ENCODE measurements around the gene RERE.
"Not testable (repeated sequence)": the region's sequence is repeated elsewhere in the genome, so short reads cannot be mapped to it uniquely, and the experiment has no call there.

The RERE gene

GRCh38 chr1:8390707-8391106, 426.7 kb downstream of the RERE start:
- no peak for DNase-seq

DNA sequence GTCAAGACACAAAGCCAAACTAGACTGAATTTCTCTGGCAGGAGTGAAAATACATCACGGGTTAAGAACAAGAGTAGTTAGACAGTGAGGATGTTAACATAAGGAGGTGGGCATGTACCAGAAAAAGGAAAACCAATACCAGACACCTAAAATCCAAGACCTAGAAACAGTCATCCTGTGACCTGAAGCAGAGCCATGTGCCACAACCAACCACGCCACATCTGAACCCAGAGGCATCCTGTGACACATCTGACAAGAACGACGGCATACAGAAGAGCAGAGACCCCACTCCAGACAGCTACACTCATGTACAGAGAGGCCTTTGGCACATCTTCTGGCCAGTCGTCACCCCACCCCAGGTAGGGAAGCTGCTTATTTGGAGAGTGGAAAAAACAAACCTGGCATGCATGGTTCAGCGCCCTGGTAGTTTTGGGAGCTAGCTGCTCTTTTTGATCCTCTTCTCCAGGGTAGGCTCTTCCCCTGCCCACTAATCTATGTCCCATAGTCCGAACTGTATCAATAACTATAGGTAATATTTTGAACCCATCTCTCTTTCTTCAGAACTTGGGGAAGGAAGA, 427.4 kb downstream of the RERE start:
- DNase-seq, result no peak

GRCh38 chr1:8388732-8389562, 428.5 kb downstream of the RERE start:
- DNase-seq, result no peak

DNA sequence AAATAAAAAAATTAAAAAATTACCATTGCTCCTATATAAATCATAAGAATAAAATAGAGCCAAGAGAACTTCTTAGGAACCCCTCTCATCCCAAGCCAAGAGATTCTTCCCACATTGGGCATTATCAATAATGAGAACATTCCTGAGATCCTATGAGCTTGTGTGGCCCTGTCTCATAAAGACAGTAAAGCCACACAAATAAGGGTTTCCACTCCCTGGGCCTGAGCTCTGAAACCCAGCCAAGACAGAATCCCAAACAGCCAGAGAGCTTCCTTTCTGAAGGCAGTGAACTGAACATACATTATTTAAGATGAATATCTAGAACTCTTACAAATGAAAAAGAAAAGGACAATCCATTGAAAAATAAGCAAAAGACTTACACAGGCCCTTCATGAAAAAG, 431.2 kb downstream of the RERE start:
- no peak for DNase-seq

DNA sequence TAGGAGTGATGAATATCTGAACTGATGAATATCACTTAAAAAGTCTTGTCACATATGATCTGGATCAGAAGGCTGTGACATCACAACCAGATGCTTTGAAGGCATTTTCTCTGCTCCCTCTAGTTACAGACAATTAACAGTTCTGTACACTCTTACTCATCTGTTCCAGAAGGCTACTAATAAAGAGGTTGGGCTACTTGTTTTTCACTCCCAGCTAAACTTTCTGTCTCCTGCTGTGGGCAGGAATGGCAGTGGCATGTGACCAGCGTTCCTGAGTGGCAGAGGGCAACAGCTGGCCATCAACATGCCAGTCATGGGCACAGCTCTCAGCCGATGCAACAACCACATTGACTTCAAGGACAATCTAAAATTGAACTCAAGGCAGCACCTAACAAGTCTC, 432.9 kb downstream of the RERE start:
- DNase-seq, result no peak

DNA sequence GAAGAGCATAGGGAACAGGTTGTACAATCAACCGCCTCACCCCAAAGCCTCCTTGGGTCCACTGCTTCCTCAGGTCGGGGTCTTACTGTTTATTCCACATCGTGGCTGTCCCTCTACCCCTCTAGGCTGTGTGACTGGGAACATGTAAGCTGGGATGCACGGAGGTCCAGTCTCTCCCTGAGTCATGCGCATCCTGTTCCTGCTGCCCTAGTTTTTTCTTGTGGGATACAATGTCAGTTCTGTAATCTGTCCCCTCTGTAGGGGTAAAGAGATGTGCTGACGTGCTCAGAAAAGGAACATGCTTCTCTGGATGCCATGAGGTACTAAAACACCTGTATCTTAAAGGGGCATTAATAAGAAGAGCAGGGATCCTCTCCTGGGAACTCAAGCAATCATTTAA, 433.4 kb downstream of the RERE start:
- no peak for DNase-seq

GRCh38 chr1:8382608-8383505, 434.6 kb downstream of the RERE start:
- no peak for DNase-seq

DNA sequence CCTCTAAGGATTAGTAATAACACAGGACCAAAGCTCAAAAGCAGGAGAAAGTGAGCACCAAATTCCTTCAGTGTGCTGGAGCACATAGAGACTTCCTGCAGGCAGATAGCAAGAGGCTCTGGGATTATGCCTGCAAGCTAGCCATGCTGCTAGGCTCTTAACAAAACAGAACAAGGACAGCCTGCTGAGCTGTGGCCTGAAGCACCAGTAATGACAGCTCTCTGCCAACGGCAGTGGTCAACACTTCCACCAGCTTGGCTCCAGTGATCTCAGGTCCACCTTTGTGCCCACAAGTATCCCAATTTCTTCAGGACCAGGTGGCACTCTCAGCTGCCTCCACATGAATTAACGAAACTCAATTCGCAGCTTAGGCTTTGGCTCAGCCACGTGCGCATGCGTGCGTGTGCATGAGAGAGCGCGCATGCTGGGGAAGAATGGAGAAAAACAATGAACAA, 435.4 kb downstream of the RERE start:
- DNase-seq, result no peak

DNA sequence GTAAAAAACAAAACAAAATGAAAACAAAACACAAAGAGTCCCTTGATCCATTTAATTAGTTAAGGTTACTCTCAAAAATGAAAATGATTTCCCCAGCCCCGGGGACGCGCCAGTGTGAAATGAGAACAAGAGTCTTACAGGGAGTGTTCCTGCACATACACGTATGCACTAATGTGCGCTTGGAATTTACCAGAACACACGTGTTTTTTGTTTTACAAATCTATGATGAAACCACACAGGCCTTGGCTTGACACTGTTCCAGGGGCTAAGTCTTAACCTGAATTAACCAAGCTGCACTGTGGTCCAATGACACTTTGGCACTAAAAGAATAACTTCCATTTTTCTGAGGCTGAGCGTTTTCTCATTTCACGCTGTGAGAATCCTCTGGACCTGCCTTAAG, 435.8 kb downstream of the RERE start:
- no peak for DNase-seq

- not testable (repeated sequence) for DNase-seq
These were observed 437.1 kb downstream of the RERE start for GRCh38 chr1:8380310-8380709.

- no peak for DNase-seq
These were observed 437.8 kb downstream of the RERE start for GRCh38 chr1:8379513-8380186.

DNA sequence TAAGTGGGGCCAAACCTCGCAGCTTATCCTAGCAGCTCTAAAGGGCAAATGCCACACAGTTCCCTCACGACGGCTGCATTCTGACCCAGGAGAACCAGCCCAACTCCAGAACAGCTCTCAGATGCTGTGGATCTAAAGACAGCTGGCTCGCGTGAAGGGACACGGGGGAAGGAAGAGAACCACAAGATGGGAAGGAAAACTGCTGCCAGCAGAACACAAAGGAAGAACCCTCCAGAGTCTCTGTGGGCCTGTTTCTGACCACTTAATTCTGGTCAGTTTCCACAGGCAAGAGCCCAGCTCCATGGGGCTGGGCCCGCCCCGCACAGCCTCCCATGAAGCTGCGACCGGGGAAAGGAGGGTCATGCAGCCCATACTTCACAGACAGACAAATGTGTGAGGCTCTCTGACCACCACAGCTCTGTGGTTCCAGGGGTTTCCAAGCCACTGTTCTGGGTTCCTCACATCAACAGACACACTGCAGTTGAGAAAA, 438.4 kb downstream of the RERE start:
- DNase-seq, result no peak

GRCh38 chr1:8378178-8378577, 439.3 kb downstream of the RERE start:
- DNase-seq, result no peak

GRCh38 chr1:8377271-8377981, 440.0 kb downstream of the RERE start:
- DNase-seq, result no peak

DNA sequence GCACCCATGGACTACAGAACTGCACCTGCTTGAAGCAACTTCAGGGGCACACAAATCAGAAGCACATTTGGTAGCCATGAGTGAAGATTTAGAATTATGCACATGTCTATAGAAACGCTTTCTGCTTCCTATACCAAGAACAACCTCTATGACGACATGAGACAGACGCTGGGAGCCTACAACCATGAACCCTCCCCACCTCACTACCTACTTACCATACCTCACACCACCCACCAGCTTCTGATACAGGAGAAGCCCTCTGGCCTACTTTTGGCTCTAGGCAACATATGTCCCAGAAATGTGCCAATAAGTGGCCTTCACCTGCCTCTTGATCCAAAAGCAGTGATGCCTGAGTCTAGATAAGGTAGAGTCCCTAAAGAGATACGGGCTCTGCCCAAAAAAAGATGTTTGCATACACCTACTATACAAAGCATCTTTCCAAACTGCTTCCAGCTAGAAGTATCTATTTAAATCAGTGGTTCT, 441.0 kb downstream of the RERE start:
- DNase-seq, result no peak

DNA sequence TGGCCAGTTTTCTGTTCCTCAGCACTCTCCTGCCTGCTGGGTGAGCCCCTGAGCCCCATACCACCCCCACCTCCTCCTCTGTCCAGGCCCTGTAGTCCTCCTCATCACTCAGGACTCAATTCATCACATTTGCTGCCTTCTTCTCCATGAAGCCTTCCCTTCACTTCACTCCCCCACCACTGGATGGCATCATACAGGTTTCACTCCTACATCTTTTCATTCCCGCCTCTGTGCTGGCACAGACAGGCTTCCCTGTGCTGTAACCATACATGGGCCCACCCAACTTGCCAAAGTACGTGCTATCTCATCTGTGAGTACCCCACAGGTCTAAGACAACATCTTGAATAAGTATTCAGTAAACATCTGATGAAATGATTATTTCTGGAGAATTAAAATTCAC, 442.6 kb downstream of the RERE start:
- no peak for DNase-seq

DNA sequence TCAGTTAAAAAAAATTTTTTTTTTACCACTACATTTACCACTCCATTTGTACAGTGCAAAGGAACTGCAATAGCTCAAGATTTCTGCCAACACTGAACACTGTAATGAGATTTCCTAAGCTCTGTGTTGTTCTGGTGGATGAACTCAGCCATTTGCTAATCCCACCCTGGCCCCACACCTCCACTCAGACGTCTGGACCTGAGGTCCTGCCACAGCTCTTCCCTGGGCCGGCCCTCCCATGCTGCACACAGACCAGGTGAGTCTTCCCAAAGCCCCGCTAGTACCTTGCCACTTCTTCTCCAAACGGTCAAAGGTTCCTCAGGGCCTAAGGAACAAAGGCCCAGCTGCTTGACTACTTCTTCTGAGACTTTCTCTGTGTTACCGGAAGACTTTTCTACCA, 443.1 kb downstream of the RERE start:
- no peak for DNase-seq

DNA sequence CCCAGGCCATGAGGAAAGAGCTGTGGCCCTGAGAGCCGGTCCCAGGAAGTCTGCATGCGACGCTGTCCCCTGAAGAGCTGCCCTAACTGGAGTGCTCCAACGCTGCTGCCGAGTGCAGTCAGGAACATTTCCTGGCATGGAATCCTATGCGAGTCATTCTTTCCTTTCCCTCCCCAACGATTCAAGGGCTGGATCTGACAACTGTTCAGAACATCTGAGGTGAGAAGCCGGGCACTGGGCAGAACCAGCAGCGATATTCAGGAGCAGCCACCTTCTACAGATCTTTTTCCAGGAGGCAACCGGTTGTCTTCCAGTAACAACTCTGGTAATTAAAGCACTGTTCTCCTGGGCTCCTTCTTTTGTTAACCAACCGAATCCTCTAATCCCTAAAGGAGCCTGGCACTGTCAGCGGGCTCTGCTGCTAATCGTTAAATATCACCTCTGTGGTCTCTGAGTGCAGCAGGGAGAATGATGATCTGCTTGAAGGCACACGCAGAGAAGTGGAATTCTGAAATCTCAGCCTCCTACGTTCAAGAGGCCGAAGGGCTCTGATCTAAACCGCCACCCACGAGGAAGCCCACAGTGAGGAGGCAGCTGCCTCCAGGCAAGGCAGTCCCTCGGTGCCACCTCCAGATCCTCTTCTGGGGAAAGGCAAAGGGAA, 443.7 kb downstream of the RERE start:
- no peak for DNase-seq

- no peak for DNase-seq
These were observed 444.3 kb downstream of the RERE start for GRCh38 chr1:8373125-8373524.

- no peak for DNase-seq
These were observed 446.0 kb downstream of the RERE start for GRCh38 chr1:8371372-8371991.

DNA sequence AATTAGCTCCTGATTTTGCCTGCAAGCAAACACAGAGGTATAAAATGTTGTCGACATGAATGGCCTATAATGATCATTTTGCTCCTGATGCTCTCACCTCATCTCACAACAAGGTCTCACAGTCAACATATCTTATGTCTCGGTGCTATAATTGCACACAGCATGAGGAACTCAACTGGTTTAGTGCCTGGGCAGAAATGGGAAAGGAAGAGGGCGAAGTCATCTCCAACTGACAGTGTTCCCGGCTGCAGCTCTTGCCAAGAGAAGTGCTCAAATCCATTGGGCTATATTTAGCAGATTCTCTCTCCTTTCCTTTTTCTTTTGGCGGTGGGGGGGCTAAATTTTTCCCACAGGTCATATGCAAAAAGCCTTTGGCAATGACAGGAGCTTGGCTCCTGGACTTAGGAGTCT, 446.5 kb downstream of the RERE start:
- no peak for DNase-seq
